HepG2 (cell line): ENCODE results near the gene PIEZO2.

Experiments
- GABPA ChIP-seq, 2 experiments: IDR thresholded peaks; 2 replicates each; pipeline ENCODE4 v1.6.1; 2011 to 2016; ENCODE audit warnings: low read depth in 2 of 2, low read length in 1 of 2, missing biosample characterization in 1 of 2, missing genetic modification characterization in 1 of 2
- RAD51 ChIP-seq: fragments of 450-650 bp; IDR thresholded peaks from 2 replicates; pipeline ENCODE4 v1.6.1; 2016; ENCODE audit warnings: borderline replicate concordance
- TF ChIP-seq, protein P1 (sequence below): sonication (generic); formaldehyde crosslinking; IDR thresholded peaks from 2 replicates; pipeline ENCODE4 v1.5.0; 2020; ENCODE audit warnings: mild to moderate bottlenecking, missing genetic modification reagents, moderate library complexity

DNA sequence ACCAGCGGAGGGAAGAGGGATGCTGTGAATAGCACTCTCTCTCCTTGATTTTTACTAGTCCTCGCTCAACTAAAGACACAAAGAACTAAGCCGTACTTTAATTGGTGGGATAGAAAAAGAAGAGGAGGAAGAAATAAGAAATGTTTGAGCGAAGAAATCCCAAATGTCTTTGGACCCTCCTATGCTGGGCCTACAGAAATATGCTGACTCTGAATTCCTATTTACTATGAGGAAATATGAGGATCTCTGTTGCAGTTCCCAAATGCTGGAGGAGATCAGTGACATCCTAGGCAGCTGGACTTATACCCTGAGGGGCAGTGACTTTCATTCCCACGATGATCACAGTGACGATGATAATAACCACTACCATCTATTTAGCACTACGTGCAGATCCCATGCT is 16.6 kb upstream of the PIEZO2 start:
- TF ChIP-seq, protein P1, sequence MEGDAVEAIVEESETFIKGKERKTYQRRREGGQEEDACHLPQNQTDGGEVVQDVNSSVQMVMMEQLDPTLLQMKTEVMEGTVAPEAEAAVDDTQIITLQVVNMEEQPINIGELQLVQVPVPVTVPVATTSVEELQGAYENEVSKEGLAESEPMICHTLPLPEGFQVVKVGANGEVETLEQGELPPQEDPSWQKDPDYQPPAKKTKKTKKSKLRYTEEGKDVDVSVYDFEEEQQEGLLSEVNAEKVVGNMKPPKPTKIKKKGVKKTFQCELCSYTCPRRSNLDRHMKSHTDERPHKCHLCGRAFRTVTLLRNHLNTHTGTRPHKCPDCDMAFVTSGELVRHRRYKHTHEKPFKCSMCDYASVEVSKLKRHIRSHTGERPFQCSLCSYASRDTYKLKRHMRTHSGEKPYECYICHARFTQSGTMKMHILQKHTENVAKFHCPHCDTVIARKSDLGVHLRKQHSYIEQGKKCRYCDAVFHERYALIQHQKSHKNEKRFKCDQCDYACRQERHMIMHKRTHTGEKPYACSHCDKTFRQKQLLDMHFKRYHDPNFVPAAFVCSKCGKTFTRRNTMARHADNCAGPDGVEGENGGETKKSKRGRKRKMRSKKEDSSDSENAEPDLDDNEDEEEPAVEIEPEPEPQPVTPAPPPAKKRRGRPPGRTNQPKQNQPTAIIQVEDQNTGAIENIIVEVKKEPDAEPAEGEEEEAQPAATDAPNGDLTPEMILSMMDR (CRISPR knock-in tag): no peak
- TF ChIP-seq GABPA (IDR thresholded peaks at IDR 0.05; ENCODE audit: low read depth, low read length): no peak
- TF ChIP-seq GABPA (CRISPR knock-in tag; IDR thresholded peaks at IDR 0.05; ENCODE audit: low read depth): no peak
- TF ChIP-seq RAD51: no peak
